Measurements from ENCODE around the gene C1orf141.
"Not testable (repeated sequence)": the region's sequence is repeated elsewhere in the genome, so short reads cannot be mapped to it uniquely, and the experiment has no call there.

C1orf141 gene

DNA sequence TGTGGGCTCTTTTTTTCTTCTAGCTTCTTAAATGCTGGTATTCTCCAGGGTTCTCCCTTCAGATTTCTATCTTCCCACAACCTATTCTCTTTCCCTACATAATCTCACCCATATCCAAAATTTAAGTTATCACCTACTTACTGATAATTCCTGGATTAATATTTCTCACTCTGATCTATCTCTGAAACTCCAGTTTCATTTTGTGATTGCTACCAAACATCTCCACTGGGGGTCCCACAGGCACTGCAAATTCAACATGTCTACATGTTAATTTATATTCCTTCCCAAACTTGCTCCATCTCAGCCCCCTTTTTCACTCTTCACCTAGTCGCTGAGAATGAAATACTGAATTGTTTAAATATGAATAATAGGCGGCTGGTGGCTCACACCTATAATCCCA is 9.9 kb upstream of the C1orf141 start:
- no peaks in the 10 kb centered on the region for H3K4me1 ChIP-seq (ENCODE audit: control insufficient read depth, insufficient read depth, low read length)
- no peak overlapping the region for H3K27ac ChIP-seq (ENCODE audit: insufficient read depth, low read depth, low read length, poor library complexity, severe bottlenecking)
- no peaks in the 10 kb centered on the region for H3K27me3 ChIP-seq (ENCODE audit: control insufficient read depth, insufficient read depth, low read length, poor library complexity, severe bottlenecking)
- H3K4me3 ChIP-seq (ENCODE audit: insufficient read depth, low read depth, low read length) = no peak overlapping the region
- 88 to 92% methylated on average over 1 of the region's 2 CpGs for WGBS, 2 experiments
- H3K9me3 ChIP-seq (ENCODE audit: control insufficient read depth, low read length) = no peaks in the 10 kb centered on the region
- no peaks in the 10 kb centered on the region for H3K36me3 ChIP-seq (ENCODE audit: control insufficient read depth, insufficient read depth, low read length)

DNA sequence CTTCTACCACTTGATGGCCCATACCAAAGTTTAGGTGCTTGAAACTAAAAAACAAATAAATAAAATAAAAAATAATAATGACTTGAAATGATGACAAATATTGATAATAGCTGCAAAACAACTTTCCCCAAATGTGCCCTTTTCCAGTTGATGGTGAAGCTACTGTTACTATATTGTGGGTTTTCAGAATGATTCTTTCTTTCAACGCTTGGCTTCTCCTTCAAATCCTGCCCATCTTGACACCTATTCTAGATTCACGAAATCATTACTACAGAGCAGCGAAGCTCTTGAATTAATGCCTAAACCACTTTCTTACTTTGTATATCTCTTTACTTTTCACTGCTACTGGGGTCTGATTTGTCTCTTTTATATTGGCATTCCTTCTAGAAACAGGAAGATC is 9.2 kb upstream of the C1orf141 start:
- 91 to 98% methylated on average over 3 of the region's 3 CpGs for WGBS, 2 experiments
- Histone ChIP-seq H3K27ac (ENCODE audit: insufficient read depth, low read depth, low read length, poor library complexity, severe bottlenecking) (no peak overlapping the region), H3K4me3 (ENCODE audit: insufficient read depth, low read depth, low read length) (no peak overlapping the region), H3K27me3 (ENCODE audit: control insufficient read depth, insufficient read depth, low read length, poor library complexity, severe bottlenecking) (no peaks in the 10 kb centered on the region), H3K9me3 (ENCODE audit: control insufficient read depth, low read length) (no peaks in the 10 kb centered on the region), H3K36me3 (ENCODE audit: control insufficient read depth, insufficient read depth, low read length) (no peaks in the 10 kb centered on the region), H3K4me1 (ENCODE audit: control insufficient read depth, insufficient read depth, low read length) (no peaks in the 10 kb centered on the region)

DNA sequence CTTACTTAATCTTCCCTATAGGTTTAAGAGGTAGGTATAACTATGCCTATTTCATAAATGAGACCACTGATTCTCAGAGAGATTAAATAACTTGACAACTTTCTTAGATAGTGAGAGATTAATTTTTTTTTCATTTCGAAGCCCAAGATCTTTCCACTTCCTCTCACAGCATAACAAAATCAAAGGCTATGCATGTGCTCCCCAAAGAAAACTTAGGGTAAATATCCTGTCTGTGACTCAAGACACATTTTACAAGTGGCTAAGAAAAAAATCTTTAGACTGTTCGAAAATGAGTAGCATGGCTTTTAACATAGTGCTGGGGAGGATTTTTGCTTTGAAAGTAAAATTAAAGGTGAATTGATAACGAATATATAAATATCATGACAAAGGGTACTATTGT is 8.2 kb upstream of the C1orf141 start:
- Histone ChIP-seq H3K4me3 (ENCODE audit: insufficient read depth, low read depth, low read length) (no peak overlapping the region), H3K9me3 (ENCODE audit: control insufficient read depth, low read length) (no peaks in the 10 kb centered on the region), H3K27ac (ENCODE audit: insufficient read depth, low read depth, low read length, poor library complexity, severe bottlenecking) (no peak overlapping the region), H3K36me3 (ENCODE audit: control insufficient read depth, insufficient read depth, low read length) (no peaks in the 10 kb centered on the region), H3K4me1 (ENCODE audit: control insufficient read depth, insufficient read depth, low read length) (no peaks in the 10 kb centered on the region), H3K27me3 (ENCODE audit: control insufficient read depth, insufficient read depth, low read length, poor library complexity, severe bottlenecking) (no peaks in the 10 kb centered on the region)
- 90 to 100% methylated on average over 3 of the region's 3 CpGs for WGBS, 2 experiments

DNA sequence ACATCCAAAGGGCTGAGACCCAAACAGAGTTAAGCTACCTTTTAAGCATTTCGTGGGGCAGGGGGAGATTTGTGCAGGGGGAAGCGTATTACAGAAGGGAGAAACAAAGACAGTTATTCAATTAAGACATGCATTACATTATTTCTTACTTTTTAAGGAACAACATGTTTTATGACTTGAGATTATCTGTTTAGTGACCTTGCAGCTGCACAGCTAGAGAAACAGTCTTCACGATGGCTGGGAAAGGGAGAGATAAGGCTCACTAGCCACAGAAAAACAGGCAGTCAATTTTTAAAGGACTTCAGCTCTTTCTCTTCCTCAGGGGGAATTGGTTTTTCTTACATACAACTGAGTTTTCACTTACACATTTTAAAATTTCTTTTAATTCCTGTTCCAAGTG is 7.1 kb upstream of the C1orf141 start:
- H3K4me1 ChIP-seq (ENCODE audit: control insufficient read depth, insufficient read depth, low read length); H3K36me3 ChIP-seq (ENCODE audit: control insufficient read depth, insufficient read depth, low read length); H3K9me3 ChIP-seq (ENCODE audit: control insufficient read depth, low read length); H3K27ac ChIP-seq (ENCODE audit: insufficient read depth, low read depth, low read length, poor library complexity, severe bottlenecking); H3K27me3 ChIP-seq (ENCODE audit: control insufficient read depth, insufficient read depth, low read length, poor library complexity, severe bottlenecking); H3K4me3 ChIP-seq (ENCODE audit: insufficient read depth, low read depth, low read length): not testable (repeated sequence)
- 92 to 94% methylated on average over 2 to 3 of the region's 3 CpGs for WGBS, 2 experiments

DNA sequence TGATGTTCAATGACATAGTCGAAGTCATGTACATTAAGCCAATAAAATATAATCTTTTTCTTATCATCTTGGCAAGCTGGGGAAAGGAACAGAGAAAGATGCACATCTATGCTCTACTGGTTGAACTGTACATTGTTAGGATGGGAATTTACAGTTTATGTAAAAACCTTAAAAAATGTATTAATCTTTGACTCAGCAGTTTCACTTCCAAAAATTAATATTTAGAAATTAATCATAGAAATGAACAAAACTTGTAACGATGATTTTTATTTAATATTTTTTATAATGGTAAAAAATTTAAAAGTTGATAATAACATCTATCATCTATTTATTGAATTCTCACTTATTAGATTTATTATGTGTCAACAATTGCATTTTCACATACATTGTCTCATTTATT is 5.7 kb upstream of the C1orf141 start:
- no peaks in the 10 kb centered on the region for H3K27me3 ChIP-seq (ENCODE audit: control insufficient read depth, insufficient read depth, low read length, poor library complexity, severe bottlenecking)
- H3K27ac ChIP-seq (ENCODE audit: insufficient read depth, low read depth, low read length, poor library complexity, severe bottlenecking) = no peak overlapping the region
- H3K4me1 ChIP-seq (ENCODE audit: control insufficient read depth, insufficient read depth, low read length) = no peaks in the 10 kb centered on the region
- no peak overlapping the region for H3K4me3 ChIP-seq (ENCODE audit: insufficient read depth, low read depth, low read length)
- no peaks in the 10 kb centered on the region for H3K9me3 ChIP-seq (ENCODE audit: control insufficient read depth, low read length)
- no peaks in the 10 kb centered on the region for H3K36me3 ChIP-seq (ENCODE audit: control insufficient read depth, insufficient read depth, low read length)
- no CpG with 5 or more reads among the region's 2 CpGs for WGBS, 2 experiments

DNA sequence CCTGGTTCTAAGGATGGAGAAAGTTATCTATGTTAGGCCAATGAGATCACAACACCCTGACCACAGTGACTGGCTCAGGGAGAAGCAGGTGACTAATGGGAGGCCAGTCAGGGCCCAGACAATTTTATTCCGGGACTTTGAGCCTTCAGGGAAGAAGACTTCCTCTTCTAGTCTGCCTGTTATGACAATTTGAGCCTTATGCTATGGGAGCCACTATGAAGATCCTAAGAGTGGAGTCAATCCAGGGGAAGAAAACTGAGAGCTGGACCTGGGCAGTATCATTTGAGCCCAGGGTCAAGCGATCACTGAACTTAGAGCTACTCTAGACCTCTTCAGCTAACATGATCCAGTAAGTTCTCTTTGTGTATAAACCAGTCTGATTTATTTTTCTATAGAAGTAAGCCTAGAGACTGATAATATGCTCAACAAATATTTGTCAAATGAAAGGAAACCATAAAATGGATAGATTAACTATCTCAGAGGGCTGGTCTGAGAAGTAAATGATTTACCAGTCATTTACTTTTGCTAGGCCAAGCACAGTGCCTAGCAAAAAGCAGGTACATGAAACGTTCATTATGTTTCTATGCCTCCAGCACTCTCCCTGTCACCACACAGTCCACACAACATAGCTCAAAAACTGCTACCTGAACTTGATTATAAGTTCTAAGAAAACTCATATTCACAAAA is 4.2 kb upstream of the C1orf141 start:
- WGBS, 2 experiments = 90 to 94% methylated on average over 3 of the region's 3 CpGs
- Histone ChIP-seq H3K27me3 (ENCODE audit: control insufficient read depth, insufficient read depth, low read length, poor library complexity, severe bottlenecking) (no peaks in the 10 kb centered on the region), H3K36me3 (ENCODE audit: control insufficient read depth, insufficient read depth, low read length) (no peaks in the 10 kb centered on the region), H3K27ac (ENCODE audit: insufficient read depth, low read depth, low read length, poor library complexity, severe bottlenecking) (no peak overlapping the region), H3K4me3 (ENCODE audit: insufficient read depth, low read depth, low read length) (no peak overlapping the region), H3K4me1 (ENCODE audit: control insufficient read depth, insufficient read depth, low read length) (peaks cover 4% of the 10 kb centered on the region), H3K9me3 (ENCODE audit: control insufficient read depth, low read length) (no peaks in the 10 kb centered on the region)

DNA sequence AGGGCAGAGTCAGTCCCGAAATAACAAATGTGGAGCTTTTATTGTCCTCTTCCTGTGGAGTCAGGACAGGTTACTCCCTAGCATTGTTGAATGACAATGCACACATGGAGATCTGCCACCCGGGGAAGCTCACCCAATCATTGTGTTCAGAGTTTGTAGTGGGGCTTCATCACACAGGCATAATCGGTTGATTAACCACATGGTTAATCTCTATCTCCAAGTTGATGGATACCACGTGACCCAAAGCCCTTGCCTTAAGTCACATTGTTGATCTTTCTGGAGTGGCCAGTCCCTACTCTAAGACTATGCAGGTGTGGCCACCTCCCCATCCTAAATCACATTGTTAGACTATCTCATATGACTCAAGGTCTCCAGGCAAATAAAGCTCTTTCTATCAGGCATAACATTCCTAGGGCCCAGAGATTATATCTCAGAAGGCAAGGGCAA is 2.6 kb upstream of the C1orf141 start:
- WGBS, 2 experiments = 42 to 53% methylated on average over 4 of the region's 4 CpGs
- no peaks in the 10 kb centered on the region for H3K9me3 ChIP-seq (ENCODE audit: control insufficient read depth, low read length)
- no peak overlapping the region for H3K27ac ChIP-seq (ENCODE audit: insufficient read depth, low read depth, low read length, poor library complexity, severe bottlenecking)

DNA sequence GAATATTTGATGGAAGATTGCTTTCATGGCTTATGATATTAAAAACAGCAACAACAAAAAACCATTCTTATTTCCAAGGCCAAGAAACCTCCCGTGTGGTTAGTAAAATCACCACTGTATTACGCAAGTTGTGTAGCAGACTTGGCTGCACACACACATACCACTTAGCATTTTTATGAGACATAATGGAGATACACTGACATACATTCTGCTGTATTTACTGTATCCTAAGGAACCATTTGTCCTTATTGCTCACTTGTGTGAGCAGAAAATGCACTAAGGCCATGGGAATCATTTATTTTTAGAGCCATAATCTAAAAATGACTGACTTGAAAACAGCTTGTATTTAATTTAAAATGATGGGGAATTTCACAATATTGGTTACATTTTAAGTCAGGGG is 584 bp upstream of the C1orf141 start:
- Histone ChIP-seq H3K4me3 (ENCODE audit: insufficient read depth, low read depth, low read length) (no peak overlapping the region), H3K27ac (ENCODE audit: insufficient read depth, low read depth, low read length, poor library complexity, severe bottlenecking) (no peak overlapping the region)
- WGBS, 2 experiments = 94 to 95% methylated on average over 2 of the region's 2 CpGs

More for the DNA sequence above, 2.6 kb upstream of the C1orf141 start:
- Histone ChIP-seq H3K4me1 (ENCODE audit: control insufficient read depth, insufficient read depth, low read length) (peaks cover 4% of the 10 kb centered on the region), H3K36me3 (ENCODE audit: control insufficient read depth, insufficient read depth, low read length) (no peaks in the 10 kb centered on the region), H3K4me3 (ENCODE audit: insufficient read depth, low read depth, low read length) (no peak overlapping the region), H3K27me3 (ENCODE audit: control insufficient read depth, insufficient read depth, low read length, poor library complexity, severe bottlenecking) (no peaks in the 10 kb centered on the region)

DNA sequence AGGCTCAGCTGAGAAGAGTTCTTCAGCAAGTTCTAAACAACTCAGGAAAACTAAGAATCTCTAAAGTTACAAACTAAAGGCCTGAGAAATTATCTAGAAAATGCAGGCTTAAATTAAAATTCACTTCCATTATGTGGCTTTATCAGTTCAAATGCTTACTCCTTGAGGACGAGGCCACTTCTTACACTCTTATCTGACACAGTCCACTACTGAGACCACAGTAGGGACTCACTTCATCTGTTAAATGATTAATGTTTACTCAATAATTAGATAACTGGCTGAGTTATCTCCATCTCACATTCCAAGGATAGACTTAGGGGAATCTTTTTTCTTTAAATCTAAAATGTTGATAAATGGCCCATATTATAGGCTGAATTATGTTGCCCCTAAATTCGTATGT is 1.6 kb downstream of the C1orf141 start:
- no peaks in the 10 kb centered on the region for H3K27me3 ChIP-seq (ENCODE audit: control insufficient read depth, insufficient read depth, low read length, poor library complexity, severe bottlenecking)
- no peaks in the 10 kb centered on the region for H3K36me3 ChIP-seq (ENCODE audit: control insufficient read depth, insufficient read depth, low read length)
- no peak overlapping the region for H3K27ac ChIP-seq (ENCODE audit: insufficient read depth, low read depth, low read length, poor library complexity, severe bottlenecking)
- peaks cover 4% of the 10 kb centered on the region for H3K4me1 ChIP-seq (ENCODE audit: control insufficient read depth, insufficient read depth, low read length)
- H3K9me3 ChIP-seq (ENCODE audit: control insufficient read depth, low read length) = no peaks in the 10 kb centered on the region
- WGBS, 2 experiments = 89 to 95% methylated on average over 2 of the region's 2 CpGs
- H3K4me3 ChIP-seq (ENCODE audit: insufficient read depth, low read depth, low read length) = no peak overlapping the region

More for the DNA sequence above, 584 bp upstream of the C1orf141 start:
- H3K27me3 ChIP-seq (ENCODE audit: control insufficient read depth, insufficient read depth, low read length, poor library complexity, severe bottlenecking) = no peaks in the 10 kb centered on the region
- H3K36me3 ChIP-seq (ENCODE audit: control insufficient read depth, insufficient read depth, low read length) = no peaks in the 10 kb centered on the region
- no peaks in the 10 kb centered on the region for H3K9me3 ChIP-seq (ENCODE audit: control insufficient read depth, low read length)
- H3K4me1 ChIP-seq (ENCODE audit: control insufficient read depth, insufficient read depth, low read length) = peaks cover 4% of the 10 kb centered on the region

DNA sequence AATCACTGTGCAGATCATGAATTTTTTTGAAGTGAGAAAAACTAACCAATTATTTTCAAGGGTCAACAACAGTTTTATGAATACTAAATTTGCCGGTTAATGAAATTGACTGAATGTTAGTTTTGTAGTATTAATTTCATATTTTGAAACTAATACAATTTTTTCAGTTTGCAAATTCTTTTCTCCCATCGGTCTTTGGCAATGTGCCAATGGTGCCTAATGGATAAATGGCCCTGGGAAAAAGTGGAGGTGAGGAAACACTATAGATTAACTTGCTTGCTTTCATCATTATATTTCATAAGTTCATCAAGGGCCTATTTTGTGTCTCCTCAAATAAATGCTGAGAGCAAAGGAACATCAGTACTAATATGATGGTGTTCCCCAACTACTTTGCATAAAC is 4.1 kb downstream of the C1orf141 start:
- no peaks in the 10 kb centered on the region for H3K9me3 ChIP-seq (ENCODE audit: control insufficient read depth, low read length)
- no peak overlapping the region for H3K27ac ChIP-seq (ENCODE audit: insufficient read depth, low read depth, low read length, poor library complexity, severe bottlenecking)
- no peaks in the 10 kb centered on the region for H3K27me3 ChIP-seq (ENCODE audit: control insufficient read depth, insufficient read depth, low read length, poor library complexity, severe bottlenecking)
- WGBS, 2 experiments = 94% methylated on average over 2 of the region's 2 CpGs; no CpG with 5 or more reads in 1 of the 2 experiments
- no peak overlapping the region for H3K4me3 ChIP-seq (ENCODE audit: insufficient read depth, low read depth, low read length)
- no peaks in the 10 kb centered on the region for H3K36me3 ChIP-seq (ENCODE audit: control insufficient read depth, insufficient read depth, low read length)
- peaks cover 4% of the 10 kb centered on the region for H3K4me1 ChIP-seq (ENCODE audit: control insufficient read depth, insufficient read depth, low read length)

DNA sequence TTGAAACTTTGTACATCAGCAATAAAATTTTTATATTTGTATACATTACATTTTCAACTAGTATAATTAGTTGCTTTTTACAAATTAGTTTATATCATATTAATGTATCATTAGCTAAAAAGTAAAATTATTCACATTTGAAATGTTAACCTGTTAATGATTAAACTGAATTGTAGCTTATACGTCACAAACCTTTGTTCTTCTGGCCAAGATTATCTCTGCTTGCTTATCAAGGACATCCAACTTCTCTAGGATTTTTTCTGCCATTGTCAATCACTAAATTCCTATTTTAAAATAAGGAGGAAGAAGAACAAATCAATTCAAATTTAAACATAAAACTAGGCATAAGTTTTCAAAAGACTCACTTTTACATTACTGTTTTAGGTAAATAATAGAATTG is 7.8 kb downstream of the C1orf141 start:
- H3K4me3 ChIP-seq (ENCODE audit: insufficient read depth, low read depth, low read length) = no peak overlapping the region
- H3K9me3 ChIP-seq (ENCODE audit: control insufficient read depth, low read length) = no peaks in the 10 kb centered on the region
- H3K27me3 ChIP-seq (ENCODE audit: control insufficient read depth, insufficient read depth, low read length, poor library complexity, severe bottlenecking) = no peaks in the 10 kb centered on the region
- no peak overlapping the region for H3K27ac ChIP-seq (ENCODE audit: insufficient read depth, low read depth, low read length, poor library complexity, severe bottlenecking)
- 71 to 90% methylated on average over 1 of the region's 1 CpG for WGBS, 2 experiments
- no peaks in the 10 kb centered on the region for H3K4me1 ChIP-seq (ENCODE audit: control insufficient read depth, insufficient read depth, low read length)
- H3K36me3 ChIP-seq (ENCODE audit: control insufficient read depth, insufficient read depth, low read length) = no peaks in the 10 kb centered on the region
